ENCODE measurements around the gene TYW1.
"Not testable (repeated sequence)": the region's sequence is repeated elsewhere in the genome, so short reads cannot be mapped to it uniquely, and the experiment has no call there.

GRCh38 chr7:67043559-67043930, 46.9 kb downstream of the TYW1 start:
- TF ChIP-seq CTCF, POLR2A (IDR thresholded peaks at IDR 0.05): not testable (repeated sequence)
